ENCODE measurements around the gene KIR3DL3. TPM values are rescaled to one million over a fixed set of nuclear protein-coding genes. Genes with fewer than 3 reads are reported as not detected.

KIR3DL3 gene
- total and polyA plus RNA-seq, 9 of the 15 experiments (the other 6 are each of a cell fraction or from before 2014, with no cell fraction given): 0.11 TPM; not detected in 8

DNA sequence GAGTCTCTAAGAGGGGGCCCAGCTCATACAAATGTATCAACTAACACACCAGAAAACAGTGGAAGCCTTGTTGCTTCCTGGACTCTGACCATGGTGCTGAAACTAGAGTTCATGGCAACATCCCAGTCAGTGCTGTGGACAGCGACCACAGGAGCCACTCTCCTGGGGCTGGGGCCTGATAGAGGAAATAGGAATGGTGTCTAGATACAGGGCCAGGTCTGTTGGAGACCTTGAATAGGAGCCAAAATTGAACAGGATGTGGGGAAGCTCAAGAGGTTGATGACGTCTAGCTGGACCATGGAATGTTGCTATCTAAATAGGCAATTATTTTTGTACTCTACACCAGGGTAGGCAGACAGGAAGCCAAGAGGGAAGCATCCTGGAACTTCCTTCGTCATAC lies 39.7 kb upstream of the KIR3DL3 start (continued):
- TF ChIP-seq, protein P1, sequence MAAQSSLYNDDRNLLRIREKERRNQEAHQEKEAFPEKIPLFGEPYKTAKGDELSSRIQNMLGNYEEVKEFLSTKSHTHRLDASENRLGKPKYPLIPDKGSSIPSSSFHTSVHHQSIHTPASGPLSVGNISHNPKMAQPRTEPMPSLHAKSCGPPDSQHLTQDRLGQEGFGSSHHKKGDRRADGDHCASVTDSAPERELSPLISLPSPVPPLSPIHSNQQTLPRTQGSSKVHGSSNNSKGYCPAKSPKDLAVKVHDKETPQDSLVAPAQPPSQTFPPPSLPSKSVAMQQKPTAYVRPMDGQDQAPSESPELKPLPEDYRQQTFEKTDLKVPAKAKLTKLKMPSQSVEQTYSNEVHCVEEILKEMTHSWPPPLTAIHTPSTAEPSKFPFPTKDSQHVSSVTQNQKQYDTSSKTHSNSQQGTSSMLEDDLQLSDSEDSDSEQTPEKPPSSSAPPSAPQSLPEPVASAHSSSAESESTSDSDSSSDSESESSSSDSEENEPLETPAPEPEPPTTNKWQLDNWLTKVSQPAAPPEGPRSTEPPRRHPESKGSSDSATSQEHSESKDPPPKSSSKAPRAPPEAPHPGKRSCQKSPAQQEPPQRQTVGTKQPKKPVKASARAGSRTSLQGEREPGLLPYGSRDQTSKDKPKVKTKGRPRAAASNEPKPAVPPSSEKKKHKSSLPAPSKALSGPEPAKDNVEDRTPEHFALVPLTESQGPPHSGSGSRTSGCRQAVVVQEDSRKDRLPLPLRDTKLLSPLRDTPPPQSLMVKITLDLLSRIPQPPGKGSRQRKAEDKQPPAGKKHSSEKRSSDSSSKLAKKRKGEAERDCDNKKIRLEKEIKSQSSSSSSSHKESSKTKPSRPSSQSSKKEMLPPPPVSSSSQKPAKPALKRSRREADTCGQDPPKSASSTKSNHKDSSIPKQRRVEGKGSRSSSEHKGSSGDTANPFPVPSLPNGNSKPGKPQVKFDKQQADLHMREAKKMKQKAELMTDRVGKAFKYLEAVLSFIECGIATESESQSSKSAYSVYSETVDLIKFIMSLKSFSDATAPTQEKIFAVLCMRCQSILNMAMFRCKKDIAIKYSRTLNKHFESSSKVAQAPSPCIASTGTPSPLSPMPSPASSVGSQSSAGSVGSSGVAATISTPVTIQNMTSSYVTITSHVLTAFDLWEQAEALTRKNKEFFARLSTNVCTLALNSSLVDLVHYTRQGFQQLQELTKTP (IDR thresholded peaks at IDR 0.05; ENCODE audit: low read depth in 1 of 2, partially characterized antibody in 2 of 2): peak in 1 of 2 experiments; percentile 99
- TF ChIP-seq THAP12 (CRISPR knock-in tag; IDR thresholded peaks at IDR 0.05): no peak
- TF ChIP-seq ZNF584 (CRISPR knock-in tag; IDR thresholded peaks at IDR 0.05; ENCODE audit: low read depth): peak; percentile 86; the same call in 1 of the 2 replicates
- TF ChIP-seq BRD9 (IDR thresholded peaks at IDR 0.05; ENCODE audit: low read depth, partially characterized antibody): no peak
- peak; percentile 58 for TF ChIP-seq SMAD4 (CRISPR knock-in tag; conservative IDR thresholded peaks at IDR 0.05)
- peak; percentile 15; the same call in 1 of the 2 replicates for TF ChIP-seq STAG1 (CRISPR knock-in tag; IDR thresholded peaks at IDR 0.05; ENCODE audit: borderline replicate concordance)
- no peak for TF ChIP-seq ZNF280B (CRISPR knock-in tag; IDR thresholded peaks at IDR 0.05)
- no peak for TF ChIP-seq TBP (optimal IDR thresholded peaks at IDR 0.05; ENCODE audit: low read depth, low read length)
- peak; percentile 71; the same call in 1 of the 2 replicates for TF ChIP-seq ETV5 (CRISPR knock-in tag; IDR thresholded peaks at IDR 0.05; ENCODE audit: low read depth)
- TF ChIP-seq KLF10 (CRISPR knock-in tag; IDR thresholded peaks at IDR 0.05): no peak
- TF ChIP-seq NCOA6 (IDR thresholded peaks at IDR 0.05): peak; percentile 94
- TF ChIP-seq KAT7 (CRISPR knock-in tag; IDR thresholded peaks at IDR 0.05; ENCODE audit: borderline replicate concordance): no peak
- TF ChIP-seq HCFC1 (IDR thresholded peaks at IDR 0.05; ENCODE audit: low read depth, low read length): peak; percentile 36; the same call in 1 of the 2 replicates
- TF ChIP-seq RFX1 (IDR thresholded peaks at IDR 0.05): no peak
- no peak for TF ChIP-seq PYGO2 (tag; IDR thresholded peaks at IDR 0.05)
- TF ChIP-seq FOXA1 (IDR thresholded peaks at IDR 0.05; ENCODE audit: borderline replicate concordance): no peak
- no peak for TF ChIP-seq TEAD4 (IDR thresholded peaks at IDR 0.05; ENCODE audit: low read length)
- no peak for TF ChIP-seq TEAD4 (CRISPR knock-in tag; IDR thresholded peaks at IDR 0.05; ENCODE audit: borderline replicate concordance)
- TF ChIP-seq PHF21A (IDR thresholded peaks at IDR 0.05; ENCODE audit: borderline replicate concordance, low read depth): no peak
- TF ChIP-seq GATAD2A (IDR thresholded peaks at IDR 0.05): no peak
- TF ChIP-seq RCOR1 (IDR thresholded peaks at IDR 0.05; ENCODE audit: borderline replicate concordance in 1 of 2, low read depth in 2 of 2, low read length in 2 of 2): peak in 1 of 2 experiments; percentile 93; a peak in 2 of 4 replicates
- TF ChIP-seq CXXC5 (CRISPR knock-in tag; IDR thresholded peaks at IDR 0.05): peak; percentile 65
- peak; percentile 41; the same call in 1 of the 2 replicates for TF ChIP-seq ELF1 (tag; IDR thresholded peaks at IDR 0.05)
